Measurements from ENCODE around the gene SOX30.
A peak's percentile ranks its signal among the peaks of the same experiment; 100 is the strongest.

Gene SOX30

GRCh38 chr5:157659868-157660660, 7.8 kb upstream of the SOX30 start:
- no peak for DNase-seq

- no peak for DNase-seq
These were observed 6.7 kb upstream of the SOX30 start for GRCh38 chr5:157658893-157659292.

- DNase-seq = no peak
These were observed 5.3 kb upstream of the SOX30 start for GRCh38 chr5:157657516-157657915.

- DNase-seq = peak; percentile 64
These were observed 438 bp downstream of the SOX30 start for GRCh38 chr5:157651623-157652376.

GRCh38 chr5:157650991-157651611, 1.1 kb downstream of the SOX30 start:
- no peak for DNase-seq

GRCh38 chr5:157649101-157649500, 3.1 kb downstream of the SOX30 start:
- DNase-seq = no peak

- peak; percentile 13 for DNase-seq
These were observed 3.8 kb downstream of the SOX30 start for GRCh38 chr5:157648275-157648990.

GRCh38 chr5:157640406-157641066, 11.7 kb downstream of the SOX30 start:
- DNase-seq = no peak

GRCh38 chr5:157630341-157630740, 21.9 kb downstream of the SOX30 start:
- DNase-seq = no peak

GRCh38 chr5:157626831-157627230, 25.4 kb downstream of the SOX30 start:
- no peak for DNase-seq

GRCh38 chr5:157624144-157624543, 28.1 kb downstream of the SOX30 start:
- DNase-seq = no peak

GRCh38 chr5:157620776-157621175, 31.5 kb downstream of the SOX30 start:
- no peak for DNase-seq

- DNase-seq = no peak
These were observed 34.0 kb downstream of the SOX30 start for GRCh38 chr5:157618191-157618765.

- no peak for DNase-seq
These were observed 35.5 kb downstream of the SOX30 start for GRCh38 chr5:157616785-157617184.

GRCh38 chr5:157613385-157614245, 38.6 kb downstream of the SOX30 start:
- DNase-seq = no peak

- DNase-seq = no peak
These were observed 39.7 kb downstream of the SOX30 start for GRCh38 chr5:157612581-157612980.

- DNase-seq = no peak
These were observed 40.4 kb downstream of the SOX30 start for GRCh38 chr5:157611571-157612476.

GRCh38 chr5:157610990-157611389, 41.2 kb downstream of the SOX30 start:
- no peak for DNase-seq

- no peak for DNase-seq
These were observed 43.2 kb downstream of the SOX30 start for GRCh38 chr5:157608972-157609565.
